Measurements from ENCODE around the gene MSI2. TPM values are rescaled to one million over a fixed set of nuclear protein-coding genes. Genes with fewer than 3 reads are reported as not detected.

The MSI2 gene
- total RNA-seq, 2 experiments from 2014 or later = 107 to 111 TPM

GRCh38 chr17:57666201-57666870 lies 410.0 kb downstream of the MSI2 start:
- H3K9me3 Mint-ChIP-seq = no peaks in the 10 kb centered on the region
- CTCF ChIA-PET = interaction anchor here (1.0 to 1.1 kb wide), 2 partner anchors 67 to 68 kb away, joined by 3 read pairs; no protein-coding TSS in a partner anchor

GRCh38 chr17:57666946-57667345 lies 410.6 kb downstream of the MSI2 start:
- no peaks in the 10 kb centered on the region for H3K9me3 Mint-ChIP-seq
- H3K4me3 Mint-ChIP-seq = no peak overlapping the region
- no peak overlapping the region for H3K27ac Mint-ChIP-seq
- POLR2A ChIA-PET = no interaction called here
- CTCF ChIA-PET = no interaction called here
- DNase-seq = no peak
- H3K27me3 Mint-ChIP-seq = no peaks in the 10 kb centered on the region
- H3K36me3 Mint-ChIP-seq (ENCODE audit: low read depth) = peaks cover 2% of the 10 kb centered on the region
- H3K4me1 Mint-ChIP-seq = peaks cover 15% of the 10 kb centered on the region

More at GRCh38 chr17:57666201-57666870, 410.0 kb downstream of the MSI2 start:
- H3K27ac Mint-ChIP-seq = no peak overlapping the region
- POLR2A ChIA-PET = interaction anchor here (1.3 kb wide), 1 partner anchor 67 kb away, joined by 4 read pairs; no protein-coding TSS in a partner anchor
- no peaks in the 10 kb centered on the region for H3K27me3 Mint-ChIP-seq
- peaks cover 10% of the 10 kb centered on the region for H3K4me1 Mint-ChIP-seq
- no peak overlapping the region for H3K4me3 Mint-ChIP-seq
- H3K36me3 Mint-ChIP-seq (ENCODE audit: low read depth) = peaks cover 2% of the 10 kb centered on the region
- DNase-seq = no peak

GRCh38 chr17:57667461-57667923 lies 411.2 kb downstream of the MSI2 start:
- CTCF ChIA-PET = no interaction called here

GRCh38 chr17:57668332-57668731 lies 412.0 kb downstream of the MSI2 start:
- Mint-ChIP-seq H3K36me3 (ENCODE audit: low read depth) (no peaks in the 10 kb centered on the region), H3K27ac (no peak overlapping the region), H3K4me1 (peaks cover 27% of the 10 kb centered on the region), H3K27me3 (no peaks in the 10 kb centered on the region), H3K9me3 (no peaks in the 10 kb centered on the region), H3K4me3 (no peak overlapping the region)
- DNase-seq = no peak
- CTCF ChIA-PET = interaction anchor here (0.8 to 1.0 kb wide), 2 partner anchors 13 to 425 kb away, joined by 3 to 5 read pairs; no protein-coding TSS in a partner anchor
- POLR2A ChIA-PET = interaction anchor here (1.0 kb wide), 1 partner anchor 63 kb away, joined by 3 read pairs; no protein-coding TSS in a partner anchor

More at GRCh38 chr17:57667461-57667923, 411.2 kb downstream of the MSI2 start:
- POLR2A ChIA-PET = no interaction called here
- Mint-ChIP-seq H3K27ac (no peak overlapping the region), H3K4me1 (peaks cover 20% of the 10 kb centered on the region), H3K9me3 (no peaks in the 10 kb centered on the region), H3K27me3 (no peaks in the 10 kb centered on the region), H3K4me3 (no peak overlapping the region), H3K36me3 (ENCODE audit: low read depth) (peaks cover under 1% of the 10 kb centered on the region)
- DNase-seq = no peak

- H3K9me3 Mint-ChIP-seq = no peaks in the 10 kb centered on the region
- H3K36me3 Mint-ChIP-seq (ENCODE audit: low read depth) = peaks cover 4% of the 10 kb centered on the region
- peaks cover 31% of the 10 kb centered on the region for H3K4me1 Mint-ChIP-seq
- ChIA-PET CTCF (interaction anchor here (0.7 to 3.8 kb wide), 4 partner anchors 9 to 426 kb away, joined by 3 to 122 read pairs (median 45); no protein-coding TSS in a partner anchor), POLR2A (interaction anchor here (1.7 kb wide), 1 partner anchor 72 kb away, joined by 5 read pairs; no protein-coding TSS in a partner anchor)
- H3K27me3 Mint-ChIP-seq = no peaks in the 10 kb centered on the region
- peak; percentile 5 for DNase-seq
- H3K27ac Mint-ChIP-seq = no peak overlapping the region
- H3K4me3 Mint-ChIP-seq = no peak overlapping the region
Measured at GRCh38 chr17:57669671-57670529, 413.6 kb downstream of the MSI2 start.

- ChIA-PET CTCF (interaction anchor here (1.0 to 3.8 kb wide), 37 partner anchors 10 to 433 kb away, joined by 3 to 122 read pairs (median 6); no protein-coding TSS in a partner anchor), POLR2A (interaction anchor here (1.3 to 1.7 kb wide), 2 partner anchors 73 kb away, joined by 5 to 9 read pairs; no protein-coding TSS in a partner anchor)
- Mint-ChIP-seq H3K9me3 (no peaks in the 10 kb centered on the region), H3K27ac (peak overlapping the region; percentile 45), H3K4me3 (no peak overlapping the region), H3K36me3 (ENCODE audit: low read depth) (peaks cover 7% of the 10 kb centered on the region), H3K27me3 (no peaks in the 10 kb centered on the region), H3K4me1 (peaks cover 31% of the 10 kb centered on the region)
- DNase-seq = peak; percentile 14
Measured at GRCh38 chr17:57670769-57671569, 414.6 kb downstream of the MSI2 start.

- H3K27ac Mint-ChIP-seq = peak overlapping the region; percentile 82
- H3K36me3 Mint-ChIP-seq (ENCODE audit: low read depth) = peaks cover 9% of the 10 kb centered on the region
- no peaks in the 10 kb centered on the region for H3K9me3 Mint-ChIP-seq
- peaks cover 31% of the 10 kb centered on the region for H3K4me1 Mint-ChIP-seq
- CTCF ChIA-PET = interaction anchor here (0.6 to 3.8 kb wide), 49 partner anchors 9 to 543 kb away, joined by 3 to 122 read pairs (median 5); no protein-coding TSS in a partner anchor
- POLR2A ChIA-PET = interaction anchor here (0.7 to 1.3 kb wide), 2 partner anchors 74 to 429 kb away, joined by 3 to 9 read pairs; no protein-coding TSS in a partner anchor
- H3K4me3 Mint-ChIP-seq = no peak overlapping the region
- H3K27me3 Mint-ChIP-seq = no peaks in the 10 kb centered on the region
- DNase-seq = peak; percentile 77
Measured at GRCh38 chr17:57671667-57672632, 415.6 kb downstream of the MSI2 start.

GRCh38 chr17:57672971-57673370 lies 416.6 kb downstream of the MSI2 start:
- Mint-ChIP-seq H3K27me3 (no peaks in the 10 kb centered on the region), H3K9me3 (no peaks in the 10 kb centered on the region), H3K36me3 (ENCODE audit: low read depth) (peaks cover 9% of the 10 kb centered on the region), H3K4me3 (no peak overlapping the region), H3K4me1 (peaks cover 28% of the 10 kb centered on the region), H3K27ac (peak overlapping the region; percentile 21)
- ChIA-PET CTCF (interaction anchor here (1.2 to 3.8 kb wide), 11 partner anchors 12 to 544 kb away, joined by 5 to 122 read pairs (median 9); no protein-coding TSS in a partner anchor), POLR2A (no interaction called here)
- DNase-seq = peak; percentile 9

GRCh38 chr17:57674894-57675293 lies 418.6 kb downstream of the MSI2 start:
- POLR2A ChIA-PET = no interaction called here

GRCh38 chr17:57675427-57676387 lies 419.4 kb downstream of the MSI2 start:
- H3K36me3 Mint-ChIP-seq (ENCODE audit: low read depth) = peaks cover 9% of the 10 kb centered on the region
- H3K27me3 Mint-ChIP-seq = no peaks in the 10 kb centered on the region
- CTCF ChIA-PET = interaction anchor here (1.6 to 2.7 kb wide), 3 partner anchors 78 to 432 kb away, joined by 4 to 9 read pairs (median 6); no protein-coding TSS in a partner anchor
- peaks cover 27% of the 10 kb centered on the region for H3K4me1 Mint-ChIP-seq
- H3K27ac Mint-ChIP-seq = no peak overlapping the region
- POLR2A ChIA-PET = no interaction called here
- DNase-seq = peak; percentile 14
- no peak overlapping the region for H3K4me3 Mint-ChIP-seq
- H3K9me3 Mint-ChIP-seq = no peaks in the 10 kb centered on the region

More at GRCh38 chr17:57674894-57675293, 418.6 kb downstream of the MSI2 start:
- Mint-ChIP-seq H3K27ac (no peak overlapping the region), H3K36me3 (ENCODE audit: low read depth) (peaks cover 9% of the 10 kb centered on the region), H3K9me3 (no peaks in the 10 kb centered on the region), H3K4me3 (no peak overlapping the region), H3K27me3 (no peaks in the 10 kb centered on the region), H3K4me1 (peaks cover 28% of the 10 kb centered on the region)
- CTCF ChIA-PET = interaction anchor here (0.5 to 2.7 kb wide), 3 partner anchors 77 to 490 kb away, joined by 4 to 9 read pairs (median 6); no protein-coding TSS in a partner anchor
- peak; percentile 9 for DNase-seq

All from activated CD4-positive, alpha-beta memory T cell treated with anti-CD3 and anti-CD28 coated beads, Interleukin-2, amount 10 ng/mL, durations not matched to agents 7 days and 5 days (primary cell).